K562 (cell line): ENCODE measurements around the gene CREB3L2. TPM values are rescaled to one million over a fixed set of nuclear protein-coding genes. Genes with fewer than 3 reads are reported as not detected.

Source experiments
- ATAC-seq: fragments of 200-7000 bp; cut with Tn5 transposase; 3 replicates; pipeline ENCODE4 v1.9.1; 2020; ENCODE audit warnings: moderate library complexity
- BruUV-seq: library from RNA; stranded (reverse); fragments of 400-500 nt; replicated peaks from 2 replicates; lab custom pipeline; 2021; lab: Mats Ljungman, UMichigan
- CTCF ChIA-PET: fragments of 300-600 bp; formaldehyde crosslinking; extraction: SDS; loops from one replicate; lab custom pipeline; 2021; ENCODE audit warnings: low intra/inter-chr PET ratio; lab: Yijun Ruan, JAX
- POLR2A ChIA-PET: fragments of 300-600, 350-650 bp; sonication (Branson Sonifier 250); formaldehyde crosslinking; extraction: SDS; loops from one replicate; lab custom pipeline; 2021; ENCODE audit warnings: antibody characterized with exemption, inconsistent platforms; lab: Yijun Ruan, JAX
- DNase-seq, 4 experiments: peaks; one replicate each; pipeline versions ENCODE4 v3.0.0 to v3.0.0-alpha.2; 2011 to 2018; ENCODE audit warnings: low spot score in 3 of 4, mixed read lengths in 3 of 4; ENCODE audit errors: extremely low read depth in 1 of 4
- FAIRE-seq: peaks from 2 replicates; lab custom pipeline; 2011; peaks lifted over from hg19 to GRCh38; lab: Jason Lieb, UNC
- H2AFZ ChIP-seq: 2 replicates; pipeline ENCODE4 v1.6.0; 2011; ENCODE audit warnings: low read depth, low read length, control low read depth, inconsistent platforms
- H3K27ac ChIP-seq: fragments of 200-600 bp; 3 replicates; pipeline ENCODE4 v1.8.0; 2011; ENCODE audit warnings: low read depth, mild to moderate bottlenecking, control low read depth, inconsistent platforms, low read length, moderate library complexity, mixed read lengths; ENCODE audit errors: extremely low read depth
- H3K27me3 ChIP-seq, 2 experiments: fragments of 300-600 bp in 1 of 2; 2 replicates in 1 of 2; 3 replicates in 1 of 2; pipeline versions ENCODE4 v1.6.0 to v1.8.0; 2011; ENCODE audit warnings: inconsistent platforms in 2 of 2, low read length in 2 of 2, mild to moderate bottlenecking in 1 of 2, mixed read lengths in 1 of 2, moderate library complexity in 1 of 2; ENCODE audit not compliant: control insufficient read depth in 2 of 2, insufficient read depth in 2 of 2
- H3K36me3 ChIP-seq: fragments of 300-600 bp; 3 replicates; pipeline ENCODE4 v1.8.0; 2011; ENCODE audit warnings: mild to moderate bottlenecking, low read length, inconsistent platforms; ENCODE audit not compliant: control insufficient read depth, insufficient read depth
- H3K4me1 ChIP-seq, 2 experiments: fragments of 200-600 bp in 1 of 2; replicated peaks in 1 of 2; 2 replicates in 1 of 2; 3 replicates in 1 of 2; pipeline versions ENCODE4 v1.5.1 to v1.8.0; 2011; ENCODE audit warnings: inconsistent platforms in 2 of 2, low read length in 2 of 2, mild to moderate bottlenecking in 1 of 2, mixed read lengths in 1 of 2, moderate library complexity in 1 of 2; ENCODE audit not compliant: control insufficient read depth in 2 of 2, insufficient read depth in 2 of 2
- H3K4me2 ChIP-seq: 2 replicates; pipeline ENCODE4 v1.6.1; 2011; ENCODE audit warnings: low read length, control low read depth, inconsistent platforms, mixed read lengths; ENCODE audit not compliant: insufficient read depth
- H3K4me3 ChIP-seq: fragments of 200-600 bp; sonication (generic), shearing (Covaris generic); 2 replicates; pipeline ENCODE4 v1.5.1; 2016; ENCODE audit warnings: control low read depth, inconsistent platforms
- H3K79me2 ChIP-seq: fragments of 200-600 bp; 3 replicates; pipeline ENCODE4 v1.8.0; 2011; ENCODE audit warnings: low read length, inconsistent platforms; ENCODE audit not compliant: control insufficient read depth, insufficient read depth
- H3K9ac ChIP-seq, 2 experiments: 2 replicates each; pipeline versions ENCODE4 v1.6.0 to v1.6.1; 2011; ENCODE audit warnings: low read depth in 2 of 2, low read length in 2 of 2, control low read depth in 1 of 2, inconsistent platforms in 1 of 2, mild to moderate bottlenecking in 1 of 2, mixed read lengths in 1 of 2; ENCODE audit not compliant: insufficient read depth in 1 of 2
- H3K9me1 ChIP-seq: one replicate; pipeline ENCODE4 v1.6.0; 2011; ENCODE audit warnings: inconsistent platforms, mild to moderate bottlenecking, low read length, moderate library complexity; ENCODE audit not compliant: control insufficient read depth, insufficient read depth
- H3K9me3 ChIP-seq: replicated peaks from 2 replicates; pipeline ENCODE4 v1.5.1; 2011; ENCODE audit warnings: low read depth, low read length, inconsistent platforms; ENCODE audit not compliant: control insufficient read depth, insufficient read depth
- H4K20me1 ChIP-seq: replicated peaks from 2 replicates; pipeline ENCODE4 v1.6.1; 2011; ENCODE audit warnings: low read length, inconsistent platforms, mixed read lengths; ENCODE audit not compliant: control insufficient read depth, insufficient read depth
- HDAC1 ChIP-seq, 2 experiments: fragments of 450-650 bp; IDR thresholded peaks; 2 replicates each; pipeline ENCODE4 v1.6.1; 2016 to 2017; ENCODE audit warnings: inconsistent platforms in 1 of 2, mild to moderate bottlenecking in 1 of 2, moderate library complexity in 1 of 2
- WGBS: fragments of 100-300 bp; shearing (Covaris generic); methylation state at CpG from one replicate; pipeline ENCODE4 v1.1.6; 2016; ENCODE audit warnings: low coverage, mixed read lengths; ENCODE audit not compliant: insufficient coverage; ENCODE audit errors: missing lambda C conversion rate; 5-methylcytosine and 5-hydroxymethylcytosine counted together
- in situ Hi-C: fragments of 300-500 bp; cut with MboI; formaldehyde crosslinking; loops from 4 replicates; pipeline ENCODE4 v1.15.0; 2018; ENCODE audit warnings: inconsistent platforms, mixed read lengths
- intact Hi-C: fragments of 100-400 bp; cut with micrococcal nuclease; formaldehyde crosslinking; loops from 2 replicates; pipeline ENCODE4 v1.14.2; 2022
- polyA plus RNA-seq, 8 experiments: library from polyadenylated mRNA; depleted of rRNA in 4 of 8; stranded (reverse) in 5 of 8; unstranded in 3 of 8; fragments of >200 nt; fragmentation: Nextera tagmentation in 2 of 8; fragmentation: Illumina TruSeq in 1 of 8; extraction: Ambion mirVana in 2 of 8; extraction: Trizol in 1 of 8; gene quantifications; 2 replicates each; pipeline versions ENCODE4 v1.2.1 to v1.2.3, GENCODE V29; 2011 to 2014; ENCODE audit warnings: inconsistent platforms in 1 of 8, missing spikeins in 1 of 8
- total RNA-seq, 7 experiments: library from RNA; depleted of rRNA in 6 of 7; stranded (reverse); fragments of >200 nt in 6 of 7; fragmentation: Illumina TruSeq in 2 of 7; extraction: Trizol in 2 of 7; gene quantifications; 2 replicates each; pipeline versions ENCODE4 v1.2.1 to v1.2.3, GENCODE V29; 2011 to 2021; ENCODE audit warnings: low replicate concordance in 1 of 7
- TF ChIP-seq, protein P1 (sequence below): sonication (generic); formaldehyde crosslinking; IDR thresholded peaks from 2 replicates; pipeline ENCODE4 v1.8.0; 2023; ENCODE audit warnings: missing genetic modification reagents, mild to moderate bottlenecking, borderline replicate concordance
- TF ChIP-seq, protein P2 (sequence below), 2 experiments: fragments of 450-650 bp in 1 of 2; sonication (generic) in 1 of 2; formaldehyde crosslinking in 1 of 2; IDR thresholded peaks in 1 of 2; conservative IDR thresholded peaks in 1 of 2; 2 replicates each; pipeline versions ENCODE4 v1.6.1 to v1.8.1; 2016 to 2023; ENCODE audit warnings: mild to moderate bottlenecking in 2 of 2, moderate library complexity in 2 of 2, inconsistent platforms in 1 of 2, missing genetic modification reagents in 1 of 2

The CREB3L2 gene
- total and polyA plus RNA-seq, 9 of the 15 experiments (the other 6 are each of a cell fraction or from before 2014, with no cell fraction given) = 7.1 to 45.6 (median 15.8) TPM

DNA sequence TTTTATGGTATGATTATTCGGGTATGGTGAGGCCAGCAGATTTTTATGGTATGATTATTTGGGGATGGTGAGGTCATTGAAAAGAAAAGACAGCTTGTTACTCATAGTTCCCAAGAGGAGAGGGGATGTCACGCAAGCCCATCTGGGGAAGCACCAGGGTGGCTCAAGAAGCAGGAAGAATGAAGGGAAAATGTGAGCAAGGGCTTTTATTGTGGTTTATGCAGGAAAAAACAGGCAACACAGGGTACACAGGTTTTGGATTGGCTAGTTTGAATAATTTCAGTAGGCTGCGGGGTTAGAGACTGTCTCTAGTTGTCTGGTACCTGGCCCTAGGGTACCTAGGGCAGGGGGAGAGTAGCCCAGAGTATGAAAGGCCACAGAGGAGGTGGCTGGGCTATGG, 128.4 kb downstream of the CREB3L2 start:
- no peak for ATAC-seq
- FAIRE-seq = no peak
- WGBS = 80% methylated on average over 3 of the region's 3 CpGs
- no TSS peak for BruUV-seq
- H3K9me3 ChIP-seq = no peaks in the 10 kb centered on the region
- H3K9ac ChIP-seq = no peak overlapping the region
- H3K79me2 ChIP-seq = no peaks in the 10 kb centered on the region
- in situ Hi-C loops (no loop called here), intact Hi-C loops (no loop called here)
- H3K4me3 ChIP-seq = no peak overlapping the region
- POLR2A ChIA-PET = no interaction called here
- CTCF ChIA-PET = no interaction called here
- H3K4me1 ChIP-seq = peaks cover 5 to 7% of the 10 kb centered on the region in 2 experiments; a peak in 3 of 5 replicates
- no peaks in the 10 kb centered on the region for H4K20me1 ChIP-seq
- TF ChIP-seq, protein P1, sequence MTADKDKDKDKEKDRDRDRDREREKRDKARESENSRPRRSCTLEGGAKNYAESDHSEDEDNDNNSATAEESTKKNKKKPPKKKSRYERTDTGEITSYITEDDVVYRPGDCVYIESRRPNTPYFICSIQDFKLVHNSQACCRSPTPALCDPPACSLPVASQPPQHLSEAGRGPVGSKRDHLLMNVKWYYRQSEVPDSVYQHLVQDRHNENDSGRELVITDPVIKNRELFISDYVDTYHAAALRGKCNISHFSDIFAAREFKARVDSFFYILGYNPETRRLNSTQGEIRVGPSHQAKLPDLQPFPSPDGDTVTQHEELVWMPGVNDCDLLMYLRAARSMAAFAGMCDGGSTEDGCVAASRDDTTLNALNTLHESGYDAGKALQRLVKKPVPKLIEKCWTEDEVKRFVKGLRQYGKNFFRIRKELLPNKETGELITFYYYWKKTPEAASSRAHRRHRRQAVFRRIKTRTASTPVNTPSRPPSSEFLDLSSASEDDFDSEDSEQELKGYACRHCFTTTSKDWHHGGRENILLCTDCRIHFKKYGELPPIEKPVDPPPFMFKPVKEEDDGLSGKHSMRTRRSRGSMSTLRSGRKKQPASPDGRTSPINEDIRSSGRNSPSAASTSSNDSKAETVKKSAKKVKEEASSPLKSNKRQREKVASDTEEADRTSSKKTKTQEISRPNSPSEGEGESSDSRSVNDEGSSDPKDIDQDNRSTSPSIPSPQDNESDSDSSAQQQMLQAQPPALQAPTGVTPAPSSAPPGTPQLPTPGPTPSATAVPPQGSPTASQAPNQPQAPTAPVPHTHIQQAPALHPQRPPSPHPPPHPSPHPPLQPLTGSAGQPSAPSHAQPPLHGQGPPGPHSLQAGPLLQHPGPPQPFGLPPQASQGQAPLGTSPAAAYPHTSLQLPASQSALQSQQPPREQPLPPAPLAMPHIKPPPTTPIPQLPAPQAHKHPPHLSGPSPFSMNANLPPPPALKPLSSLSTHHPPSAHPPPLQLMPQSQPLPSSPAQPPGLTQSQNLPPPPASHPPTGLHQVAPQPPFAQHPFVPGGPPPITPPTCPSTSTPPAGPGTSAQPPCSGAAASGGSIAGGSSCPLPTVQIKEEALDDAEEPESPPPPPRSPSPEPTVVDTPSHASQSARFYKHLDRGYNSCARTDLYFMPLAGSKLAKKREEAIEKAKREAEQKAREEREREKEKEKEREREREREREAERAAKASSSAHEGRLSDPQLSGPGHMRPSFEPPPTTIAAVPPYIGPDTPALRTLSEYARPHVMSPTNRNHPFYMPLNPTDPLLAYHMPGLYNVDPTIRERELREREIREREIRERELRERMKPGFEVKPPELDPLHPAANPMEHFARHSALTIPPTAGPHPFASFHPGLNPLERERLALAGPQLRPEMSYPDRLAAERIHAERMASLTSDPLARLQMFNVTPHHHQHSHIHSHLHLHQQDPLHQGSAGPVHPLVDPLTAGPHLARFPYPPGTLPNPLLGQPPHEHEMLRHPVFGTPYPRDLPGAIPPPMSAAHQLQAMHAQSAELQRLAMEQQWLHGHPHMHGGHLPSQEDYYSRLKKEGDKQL = no peak
- TF ChIP-seq, protein P2, sequence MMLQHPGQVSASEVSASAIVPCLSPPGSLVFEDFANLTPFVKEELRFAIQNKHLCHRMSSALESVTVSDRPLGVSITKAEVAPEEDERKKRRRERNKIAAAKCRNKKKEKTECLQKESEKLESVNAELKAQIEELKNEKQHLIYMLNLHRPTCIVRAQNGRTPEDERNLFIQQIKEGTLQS (IDR thresholded peaks at IDR 0.05) = no peak
- TF ChIP-seq, protein P2 (CRISPR knock-in tag; conservative IDR thresholded peaks at IDR 0.05) = no peak
- no peak for TF ChIP-seq HDAC1 (IDR thresholded peaks at IDR 0.05)
- no peaks in the 10 kb centered on the region for H3K27me3 ChIP-seq
- no peak overlapping the region for H3K27ac ChIP-seq
- no peak for DNase-seq
- H3K4me2 ChIP-seq = no peak overlapping the region
- no peaks in the 10 kb centered on the region for H3K9me1 ChIP-seq
- peaks cover 39% of the 10 kb centered on the region; the same call in 2 of the 3 replicates for H3K36me3 ChIP-seq
- H2AFZ ChIP-seq = no peak overlapping the region
